Breast epithelium (tissue), 3 donors: ENCODE measurements around the gene DDX25.

ENCODE experiments used
- CTCF ChIP-seq, 3 donors: fragments of 450-650 bp; IDR thresholded peaks; one replicate each; pipeline ENCODE4 v1.5.1; 2016 to 2017; ENCODE audit warnings: antibody characterized with exemption in 3 of 3, mild to moderate bottlenecking in 3 of 3, moderate library complexity in 3 of 3
- POLR2A ChIP-seq: fragments of 450-650 bp; IDR thresholded peaks from one replicate; pipeline ENCODE4 v1.6.1; 2016; ENCODE audit warnings: antibody characterized with exemption, mild to moderate bottlenecking, moderate library complexity
- POLR2AphosphoS5 ChIP-seq, 3 donors: sonication (generic); formaldehyde crosslinking; IDR thresholded peaks; one replicate each; pipeline ENCODE4 v1.6.1; 2017; ENCODE audit warnings: antibody characterized with exemption in 3 of 3

- TF ChIP-seq CTCF (IDR thresholded peaks at IDR 0.05) (no peak), POLR2A (no peak), POLR2AphosphoS5 (IDR thresholded peaks at IDR 0.05) (no peak)
Measured at GRCh38 chr11:125926682-125927081, 22.4 kb downstream of the DDX25 start.
